Stimulated activated naive CD8-positive, alpha-beta T cell treated with anti-CD3 and anti-CD28 coated beads, Interleukin-15, Interleukin-2, amounts not matched to agents 100 U/mL and 50 U/mL, for 24 hours (primary cell): ENCODE results near the gene TMEM18.

Experiments used
- ATAC-seq: fragments of 150-1000 bp; cut with Tn5 transposase; one replicate; pipeline ENCODE4 v1.10.0; 2021
- DNase-seq: peaks from one replicate; pipeline ENCODE4 v3.0.0; 2021

Gene TMEM18

DNA sequence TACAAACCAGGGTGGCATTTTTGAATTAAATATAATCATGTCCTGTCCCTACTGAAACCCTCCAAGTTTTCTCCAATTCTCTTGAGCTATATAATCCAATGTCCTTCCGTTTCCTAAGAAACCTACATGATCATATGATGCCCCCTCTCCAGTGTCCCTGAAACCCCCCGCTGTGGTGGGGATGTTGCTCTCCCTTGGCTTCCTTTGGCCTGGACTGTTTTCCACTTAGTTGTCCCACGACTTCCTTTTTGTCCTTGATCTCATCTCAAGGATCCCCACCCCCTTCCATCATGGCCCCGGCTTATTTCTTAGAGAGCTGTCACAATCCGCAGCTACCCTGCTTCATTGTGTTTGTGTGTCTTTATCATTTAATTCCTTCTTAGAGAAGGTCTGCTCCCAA lies 43.8 kb downstream of the TMEM18 start:
- ATAC-seq (no peak), DNase-seq (no peak)

DNA sequence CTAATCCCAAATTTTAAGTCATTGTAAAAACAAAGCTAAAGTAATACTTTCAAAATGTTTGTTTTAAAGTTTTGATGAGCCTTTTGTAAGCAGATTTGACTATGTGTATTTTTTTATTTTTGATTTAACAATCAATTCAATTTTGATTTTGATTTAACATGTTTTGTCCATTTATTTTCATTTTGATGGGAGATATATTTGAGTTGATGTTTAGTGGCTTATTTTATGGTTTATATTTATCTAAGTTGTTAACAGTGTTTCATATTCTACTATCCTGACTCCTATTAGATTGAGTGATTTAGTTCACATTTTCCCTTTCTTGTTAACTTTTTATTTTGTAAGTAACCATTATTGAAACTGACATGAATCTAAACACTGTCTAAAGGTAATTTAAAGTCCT lies 44.7 kb downstream of the TMEM18 start:
- DNase-seq, result no peak
- no peak for ATAC-seq

- DNase-seq (no peak), ATAC-seq (no peak)
Observed at GRCh38 chr2:631741-632140, 45.5 kb downstream of the TMEM18 start.

DNA sequence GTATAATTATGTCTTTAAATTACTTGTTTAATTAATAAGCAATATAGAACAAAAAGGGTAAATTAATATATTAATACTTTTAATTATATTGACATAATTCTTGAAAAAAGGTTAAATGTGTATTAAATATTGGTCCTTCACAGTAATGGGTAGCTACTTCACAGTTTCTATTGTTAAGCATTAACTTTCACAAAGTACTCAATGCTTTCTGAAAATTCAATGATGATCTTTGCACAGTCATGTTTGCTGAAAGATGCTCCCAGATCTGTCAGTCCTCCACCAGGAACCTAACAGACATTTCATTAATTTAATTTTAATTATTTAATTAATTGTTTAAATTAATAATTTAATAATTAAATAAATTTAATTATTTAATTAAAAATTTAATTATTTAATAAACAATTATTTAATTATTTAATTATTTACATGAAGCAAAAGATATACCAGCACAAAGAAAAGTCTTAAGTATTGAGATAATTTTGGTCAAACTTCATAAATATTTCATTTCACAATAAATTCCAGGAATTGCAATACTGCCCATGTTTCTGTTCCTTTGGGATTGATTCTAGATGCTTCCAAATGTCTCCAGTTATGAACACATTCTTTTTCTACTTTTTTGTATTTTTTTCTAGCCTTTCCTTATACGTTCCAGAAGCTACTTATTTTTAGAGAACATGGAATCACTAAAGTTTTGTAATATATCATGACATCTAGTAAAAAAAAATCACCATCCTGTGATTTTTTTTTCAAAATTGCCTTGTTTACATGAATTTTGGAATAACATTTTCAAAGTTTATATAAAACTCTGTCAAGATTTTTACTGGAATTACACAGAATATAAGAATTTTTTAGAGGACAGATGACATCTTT lies 46.5 kb downstream of the TMEM18 start:
- no peak for DNase-seq
- no peak for ATAC-seq

GRCh38 chr2:629961-630360 lies 47.2 kb downstream of the TMEM18 start:
- ATAC-seq, result no peak
- DNase-seq, result no peak

DNA sequence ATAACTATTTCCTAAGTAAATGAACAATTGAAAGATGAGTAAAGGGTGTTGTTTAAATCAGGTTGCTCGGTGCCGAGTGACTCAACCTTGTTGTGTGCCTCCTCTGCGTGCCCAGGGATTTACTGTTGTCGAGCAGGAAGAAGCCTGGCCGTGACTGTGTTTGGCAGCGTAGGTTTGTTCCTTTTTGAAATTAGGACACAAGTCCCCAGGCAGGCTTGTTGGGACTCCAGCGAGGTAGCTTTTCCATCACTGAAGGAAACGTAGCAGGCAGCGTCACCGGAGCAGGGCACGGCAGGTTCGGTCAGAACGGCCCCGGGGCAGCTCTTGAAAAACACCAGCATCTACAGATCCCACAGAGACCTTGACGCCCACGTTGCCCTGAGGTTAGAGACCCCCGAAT lies 48.6 kb downstream of the TMEM18 start:
- no peak for DNase-seq
- ATAC-seq, result no peak

DNA sequence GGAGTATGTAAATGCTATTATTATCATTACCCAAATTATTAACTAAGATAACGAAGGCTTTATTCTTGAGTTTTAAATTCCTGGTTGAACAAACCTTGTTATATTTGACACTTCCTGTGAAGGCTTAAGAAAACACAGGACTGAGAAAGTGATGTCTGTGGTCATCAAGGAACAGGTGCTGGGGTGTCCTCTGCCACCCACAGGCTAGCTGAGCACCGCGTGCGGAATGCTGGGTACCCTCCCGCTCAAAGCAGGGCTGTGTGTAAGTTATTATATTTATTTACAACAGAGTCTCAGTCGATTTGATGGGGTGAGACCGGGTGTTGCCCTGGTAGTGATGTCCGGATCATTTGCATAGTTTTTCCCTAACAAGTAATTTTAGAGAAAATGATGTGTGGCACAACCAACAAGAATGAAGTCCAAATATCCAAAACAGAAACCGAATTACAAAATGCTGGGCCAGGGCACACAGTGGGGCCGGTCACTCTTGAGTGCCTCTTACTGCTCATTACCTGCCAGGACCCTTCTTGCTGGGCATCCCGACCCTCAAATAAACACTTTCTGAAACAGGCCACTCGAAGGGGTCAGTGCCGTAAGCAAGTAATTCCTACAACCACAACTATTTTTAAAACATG lies 49.2 kb downstream of the TMEM18 start:
- ATAC-seq, result no peak

DNA sequence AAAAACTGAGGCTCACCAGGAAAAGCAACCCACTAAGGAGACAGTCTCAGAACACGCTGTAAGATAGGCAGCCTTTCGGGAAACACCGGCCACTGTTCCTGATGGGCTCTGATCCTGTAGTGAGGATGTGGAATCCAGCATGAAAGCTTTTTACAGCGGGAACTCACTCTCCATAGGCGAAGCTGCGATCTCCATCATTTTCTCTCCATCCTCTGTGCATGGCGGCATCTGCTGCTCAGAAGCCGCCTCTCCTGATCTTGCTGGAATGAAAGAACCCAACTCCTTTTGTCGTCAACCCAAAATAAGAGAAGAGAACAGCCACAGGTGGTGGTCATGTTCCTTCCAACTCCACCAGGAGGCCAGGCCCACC lies 49.9 kb downstream of the TMEM18 start:
- no peak for DNase-seq
- ATAC-seq, result no peak

More for the DNA sequence above, 49.2 kb downstream of the TMEM18 start:
- no peak for DNase-seq

GRCh38 chr2:626491-627339 lies 50.5 kb downstream of the TMEM18 start:
- no peak for ATAC-seq

DNA sequence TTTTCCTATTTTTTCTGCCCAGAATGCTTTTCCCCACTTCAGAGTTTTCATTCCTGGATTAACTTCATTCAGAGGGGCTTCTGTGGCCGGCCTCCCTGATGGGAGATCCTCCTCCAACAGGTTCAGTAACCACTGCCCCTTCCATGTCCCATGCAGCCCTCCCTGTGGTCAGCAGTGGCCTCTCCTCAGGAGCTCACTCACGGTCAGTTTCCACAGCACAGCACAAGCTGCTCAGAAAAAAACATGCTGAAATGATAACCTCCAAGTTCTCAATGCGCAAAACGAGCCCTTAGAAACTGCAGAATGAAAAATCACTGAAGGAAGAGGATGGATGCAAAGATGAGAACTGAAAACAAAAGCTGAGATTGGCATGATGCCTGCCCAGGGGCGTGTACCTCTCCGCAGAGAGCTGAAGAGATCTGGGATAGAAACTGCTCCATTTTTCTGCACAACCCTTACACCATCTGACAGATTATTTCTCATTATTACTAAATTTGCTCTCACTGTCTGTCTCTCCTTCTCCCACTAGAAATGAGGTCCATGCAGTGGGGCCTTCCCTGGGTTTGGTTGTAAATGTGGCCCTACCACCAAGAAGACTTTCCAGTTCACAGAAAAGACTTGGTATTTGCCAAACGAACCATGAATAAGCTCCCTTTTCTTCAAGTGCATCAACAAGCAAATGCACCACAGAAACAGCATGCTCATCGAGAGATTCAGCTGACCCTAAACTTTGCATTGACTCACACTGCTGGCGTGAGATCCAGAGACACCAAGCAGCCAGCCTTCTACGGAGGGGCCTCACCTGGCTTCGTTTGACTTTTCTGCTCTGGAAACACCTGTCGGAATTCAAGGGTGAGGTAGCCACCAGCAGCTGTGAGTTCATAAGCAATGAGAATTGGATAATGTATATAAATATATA lies 51.5 kb downstream of the TMEM18 start:
- DNase-seq, result no peak
- no peak for ATAC-seq

More at GRCh38 chr2:626491-627339, 50.5 kb downstream of the TMEM18 start:
- no peak for DNase-seq

DNA sequence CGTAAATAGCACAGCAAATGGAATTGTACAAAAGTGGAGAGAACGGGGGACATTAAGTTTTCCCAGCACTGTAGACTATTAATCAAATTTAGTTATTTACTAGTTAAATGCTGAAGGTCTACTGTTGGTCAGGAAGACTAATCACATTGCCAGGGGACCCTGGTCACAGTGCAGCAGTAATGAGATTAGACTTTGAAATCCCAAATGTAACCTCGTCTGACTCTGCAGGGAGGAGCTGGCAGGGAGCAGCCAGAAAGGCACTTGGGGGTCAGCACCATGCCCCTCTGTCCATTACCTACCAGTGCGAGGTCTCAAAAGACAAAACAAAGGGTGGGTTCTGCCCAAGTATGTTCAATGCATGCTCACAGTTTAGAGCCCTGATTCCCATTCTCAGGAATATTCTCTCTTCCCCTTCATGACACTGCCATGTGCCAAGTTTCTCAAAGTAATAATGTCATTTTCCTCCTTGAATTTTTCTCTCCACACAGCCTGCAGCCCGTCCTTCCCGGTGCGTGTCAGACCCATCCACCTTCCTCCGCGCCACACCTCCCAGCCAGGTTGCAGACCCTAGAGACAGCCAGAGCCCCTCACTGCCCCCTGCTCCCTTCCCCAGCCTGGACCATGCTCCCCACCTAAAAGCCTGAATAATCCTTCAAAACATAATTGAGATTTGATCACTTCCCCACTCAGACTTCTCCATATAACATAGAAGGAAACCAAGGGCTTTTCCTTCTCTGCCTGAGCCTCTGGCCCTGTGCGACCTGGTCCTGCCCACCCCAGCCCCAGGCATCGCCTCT lies 52.5 kb downstream of the TMEM18 start:
- ATAC-seq (no peak), DNase-seq (no peak)

- no peak for ATAC-seq
- DNase-seq, result no peak
Observed at GRCh38 chr2:624096-624495, 53.1 kb downstream of the TMEM18 start.

DNA sequence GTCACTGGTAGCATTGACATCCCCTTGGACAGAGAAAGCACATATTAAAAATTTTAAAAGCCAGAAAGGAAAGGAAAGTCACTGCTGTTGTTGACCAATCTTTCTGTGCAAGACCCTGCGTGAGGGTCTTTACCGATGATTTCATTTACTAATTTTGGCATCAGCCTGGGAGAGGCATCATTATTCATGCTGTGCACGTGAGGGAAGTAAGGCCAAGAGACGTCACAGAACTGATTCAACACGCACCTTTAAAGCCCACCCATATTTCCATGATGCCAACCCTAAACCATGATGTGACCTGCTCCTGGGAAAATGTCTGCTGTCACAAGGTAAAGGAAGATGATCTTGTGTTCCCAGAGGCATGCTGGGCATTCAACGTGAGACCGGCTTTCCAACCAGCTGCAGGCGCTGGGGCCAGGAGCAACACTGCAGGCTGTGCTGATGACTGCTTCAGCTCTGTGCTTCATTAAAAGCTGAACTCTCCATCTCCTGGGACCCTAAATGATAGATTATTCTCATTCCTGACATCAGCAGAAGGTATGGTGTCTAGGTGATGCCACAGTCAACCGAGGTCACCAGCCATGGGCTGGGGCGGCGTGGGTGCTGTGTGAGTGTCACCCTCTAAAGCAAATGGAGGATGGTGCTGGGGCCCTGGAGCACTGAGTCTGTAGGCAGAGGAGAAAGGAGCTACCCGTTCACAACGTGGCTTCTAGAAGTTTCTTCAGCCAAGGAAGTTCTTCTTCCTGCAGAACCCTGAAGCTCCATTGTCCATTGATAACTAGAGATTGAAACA lies 53.9 kb downstream of the TMEM18 start:
- DNase-seq (no peak), ATAC-seq (no peak)

DNA sequence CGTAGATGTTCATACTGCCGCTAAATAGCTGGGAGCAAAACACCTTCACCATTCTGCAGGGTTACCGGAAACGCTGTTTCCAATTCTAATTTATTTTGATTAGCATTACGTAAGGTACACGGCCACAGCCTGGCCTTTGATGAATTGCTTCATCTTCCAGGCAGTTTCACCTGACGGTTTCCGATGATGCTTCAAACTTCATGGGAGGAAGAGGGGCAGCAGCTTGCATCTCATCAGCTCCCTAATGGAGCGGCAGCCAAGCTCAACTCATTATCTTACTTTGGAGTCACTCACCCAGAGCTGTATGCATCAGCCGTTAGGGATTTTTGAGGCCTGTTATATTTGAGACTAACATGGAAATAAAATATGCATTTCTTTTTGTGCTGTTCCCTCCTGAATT lies 54.8 kb downstream of the TMEM18 start:
- ATAC-seq, result no peak

DNA sequence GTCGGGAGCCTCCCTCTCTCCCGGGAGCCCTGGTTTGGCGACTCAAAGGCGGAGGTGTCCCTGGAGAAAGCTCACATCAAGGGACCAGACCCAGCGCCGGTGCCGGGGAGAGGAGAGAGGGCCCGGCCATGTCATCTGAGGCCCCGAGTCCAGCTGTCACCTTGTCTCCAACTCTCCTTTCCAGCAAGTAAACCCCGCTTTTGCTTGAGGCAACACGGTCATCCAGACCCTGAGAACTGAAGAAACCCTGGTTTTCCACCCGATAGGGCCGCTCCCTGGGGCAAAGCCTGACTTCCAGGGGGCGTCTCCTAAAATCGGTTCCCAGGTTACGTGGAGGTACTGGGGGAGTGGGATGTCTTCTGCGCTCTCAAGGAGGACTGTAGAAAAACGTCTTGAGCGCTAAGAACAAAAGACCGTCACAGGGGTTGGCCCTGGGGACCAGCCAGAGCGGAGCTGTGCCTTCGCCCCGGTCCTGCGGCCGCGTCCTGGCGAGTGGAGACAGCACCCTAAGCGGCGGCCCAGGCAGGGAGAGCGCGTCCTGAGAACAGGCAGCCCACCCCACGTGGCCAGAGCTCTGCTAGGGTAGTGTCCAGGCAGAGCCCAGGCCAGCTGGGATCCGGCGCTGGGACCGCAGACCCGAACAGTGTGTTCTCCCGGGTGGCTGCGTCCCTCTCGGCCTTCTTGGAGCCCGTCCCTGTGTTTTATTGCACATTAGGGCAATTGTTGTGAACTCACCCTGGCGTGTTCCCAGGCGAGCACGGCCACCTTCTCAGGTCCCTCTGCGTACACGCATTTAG lies 55.7 kb downstream of the TMEM18 start:
- no peak for DNase-seq
- ATAC-seq, result no peak

More for the DNA sequence above, 54.8 kb downstream of the TMEM18 start:
- no peak for DNase-seq

- DNase-seq (no peak), ATAC-seq (no peak)
Observed at GRCh38 chr2:620471-621302, 56.5 kb downstream of the TMEM18 start.

DNA sequence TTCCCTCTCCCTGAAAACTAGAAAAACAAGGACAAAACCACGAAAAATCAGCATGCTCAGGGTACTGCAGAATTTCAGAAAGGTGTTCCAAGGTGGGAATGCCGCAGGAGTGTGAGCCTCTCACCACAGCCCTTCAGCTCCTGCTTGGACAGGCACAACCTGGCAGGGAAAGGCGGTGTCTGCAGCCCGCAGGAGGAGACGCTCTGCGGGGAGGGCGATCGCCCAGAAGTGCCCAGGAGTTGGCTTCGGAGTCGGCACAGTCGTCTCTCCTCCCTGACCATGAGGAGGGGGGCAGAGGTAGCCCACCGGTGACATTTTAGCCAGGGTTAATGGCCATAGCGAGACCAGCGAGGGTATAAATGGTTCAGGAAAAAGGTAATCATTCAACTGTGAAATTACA lies 57.2 kb downstream of the TMEM18 start:
- ATAC-seq (no peak), DNase-seq (no peak)

DNA sequence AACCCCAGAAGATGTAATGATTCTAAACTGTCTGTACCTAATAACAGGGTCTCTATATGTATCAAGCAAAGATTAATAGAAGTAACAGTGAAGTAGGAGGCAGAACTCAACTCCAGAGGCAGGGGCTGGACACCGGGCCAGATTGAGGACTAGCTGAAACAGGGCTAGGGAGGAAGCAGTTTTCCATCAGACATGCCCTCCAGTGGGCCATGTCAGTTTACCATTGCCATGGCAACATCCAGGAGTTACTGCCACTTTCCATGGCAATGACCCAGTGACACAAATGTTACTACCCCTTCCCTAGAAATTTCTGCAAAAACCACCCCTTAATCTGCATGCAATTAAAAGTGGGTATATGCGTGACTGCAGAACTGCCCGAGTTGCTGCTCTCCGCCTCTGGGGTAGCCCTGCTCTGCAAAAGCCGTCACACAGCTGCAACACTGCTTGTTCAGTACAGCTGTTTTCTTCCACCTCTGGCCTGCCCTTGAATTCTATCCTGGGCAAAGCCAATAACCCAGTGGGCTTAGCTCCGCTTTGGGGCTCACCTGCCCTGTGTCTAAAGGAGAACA lies 58.7 kb downstream of the TMEM18 start:
- ATAC-seq, result no peak

More for the DNA sequence above, 58.7 kb downstream of the TMEM18 start:
- no peak for DNase-seq
